Activated CD4-positive, CD25-positive, alpha-beta regulatory T cell treated with anti-CD3 and anti-CD28 coated beads, Interleukin-2, amount 50 U/mL, for 72 hours (primary cell): Measurements from ENCODE around the gene MDP1.
"Not testable (repeated sequence)": the region's sequence is repeated elsewhere in the genome, so short reads cannot be mapped to it uniquely, and the experiment has no call there.

Experiments used
- DNase-seq: peaks from one replicate; pipeline ENCODE4 v3.0.0; 2021

The MDP1 gene

GRCh38 chr14:24228902-24229301 is 13.0 kb upstream of the MDP1 start:
- no peak for DNase-seq

GRCh38 chr14:24226473-24226872 is 10.6 kb upstream of the MDP1 start:
- DNase-seq, result no peak

- no peak for DNase-seq
Observed at GRCh38 chr14:24224618-24225071, 8.8 kb upstream of the MDP1 start.

- DNase-seq, result not testable (repeated sequence)
Observed at GRCh38 chr14:24222987-24223386, 7.1 kb upstream of the MDP1 start.

GRCh38 chr14:24219521-24219920 is 3.7 kb upstream of the MDP1 start:
- DNase-seq, result no peak

- DNase-seq, result no peak
Observed at GRCh38 chr14:24219080-24219479, 3.2 kb upstream of the MDP1 start.

GRCh38 chr14:24216876-24217275 is 1.0 kb upstream of the MDP1 start:
- not testable (repeated sequence) for DNase-seq

GRCh38 chr14:24216345-24216699 is 456 bp upstream of the MDP1 start:
- no peak for DNase-seq

GRCh38 chr14:24213866-24214662 is 1.8 kb downstream of the MDP1 start:
- DNase-seq, result no peak

GRCh38 chr14:24212924-24213865 is 2.7 kb downstream of the MDP1 start, which contains the start of gene CHMP4A:
TSS of gene CHMP4A (minus strand) at chr14:24213488. CDS start at chr14:24213439, 49 bp downstream.
- peak; percentile 91 for DNase-seq

GRCh38 chr14:24211311-24211710 is 4.6 kb downstream of the MDP1 start:
- no peak for DNase-seq

- DNase-seq, result no peak
Observed at GRCh38 chr14:24207625-24208024, 8.2 kb downstream of the MDP1 start.

GRCh38 chr14:24207104-24207551 is 8.7 kb downstream of the MDP1 start:
- DNase-seq, result no peak

GRCh38 chr14:24206260-24207103 is 9.4 kb downstream of the MDP1 start:
- DNase-seq, result no peak

GRCh38 chr14:24204163-24205146 is 11.4 kb downstream of the MDP1 start:
- DNase-seq, result no peak

GRCh38 chr14:24203249-24203886 is 12.5 kb downstream of the MDP1 start:
- not testable (repeated sequence) for DNase-seq

- DNase-seq, result not testable (repeated sequence)
Observed at GRCh38 chr14:24202538-24202937, 13.3 kb downstream of the MDP1 start.

GRCh38 chr14:24198814-24199524 is 16.9 kb downstream of the MDP1 start:
- DNase-seq, result peak; percentile 9

GRCh38 chr14:24197056-24197450 is 18.8 kb downstream of the MDP1 start:
- DNase-seq, result no peak
